K562 treated with DMSO at 1 percent for 48 hours (cell line): Measurements from ENCODE around the gene PODXL. TPM values are rescaled to one million over a fixed set of nuclear protein-coding genes. Genes with fewer than 3 reads are reported as not detected.

Experiments used
- total RNA-seq: library from RNA; unstranded; fragments of 300-600 nt; gene quantifications from 2 replicates; pipeline ENCODE4 v1.2.3, GENCODE V29; 2022; ENCODE audit warnings: low replicate concordance; ENCODE audit errors: extremely low read depth

Gene PODXL
- total RNA-seq, result not detected in 2 replicates

GRCh38 chr7:131556053-131556908 lies at the start of gene PODXL:
PODXL (minus strand) TSS chr7:131556628; CDS start chr7:131556359, 269 bp downstream.

Other genes with a start within 250 kb of the PODXL start
- not detected in 2 replicates for gene MKLN1, start 228.8 kb downstream of the PODXL start, total RNA-seq